OCI-LY3 (cell line): ENCODE results near the gene NSD1.

Experiments
- CTCF ChIP-seq: fragments of 200-600, 300-600 bp; sonication (generic); IDR thresholded peaks from 2 replicates; pipeline ENCODE4 v1.5.1; 2014; ENCODE audit warnings: antibody characterized with exemption, low read length, low read depth
- EZH2phosphoT487 ChIP-seq: fragments of 200-600 bp; shearing (Covaris generic); IDR thresholded peaks from 2 replicates; pipeline ENCODE4 v1.6.1; 2018; ENCODE audit warnings: antibody characterized with exemption, mixed run types, low read depth

- peak; percentile 97 for TF ChIP-seq CTCF
- no peak for TF ChIP-seq EZH2phosphoT487
These were observed 19.8 kb upstream of the NSD1 start for GRCh38 chr5:177113566-177114424.
